Body of pancreas (tissue), 4 donors: ENCODE measurements around the gene CD52. TPM values are rescaled to one million over a fixed set of nuclear protein-coding genes. Genes with fewer than 3 reads are reported as not detected.

Experiments used
- ATAC-seq: fragments of 150-250 bp; one replicate; pipeline ENCODE4 v1.9.1; 2016
- DNase-seq, 4 donors: peaks; one replicate each; pipeline ENCODE4 v3.0.0-alpha.2; 2019
- H3K27ac ChIP-seq, 4 donors: fragments of 200-600 bp; sonication (generic); 1 replicate in 3 of 4; 2 replicates in 1 of 4; pipeline versions ENCODE4 v1.5.1 to v1.6.1; 2016 to 2019; ENCODE audit warnings: mild to moderate bottlenecking in 1 of 4, mixed read lengths in 1 of 4, moderate library complexity in 1 of 4
- H3K27me3 ChIP-seq, 2 donors: fragments of 200-600 bp; sonication (generic); one replicate each; pipeline ENCODE4 v1.6.0; 2016; ENCODE audit warnings: mild to moderate bottlenecking in 1 of 2
- H3K36me3 ChIP-seq, 2 donors: fragments of 200-600 bp; sonication (generic); replicated peaks in 1 of 2; 2 replicates each; pipeline ENCODE4 v1.5.1; 2016; ENCODE audit warnings: low read depth in 2 of 2; ENCODE audit not compliant: insufficient read depth in 1 of 2
- H3K4me1 ChIP-seq: fragments of 200-600 bp; sonication (generic); one replicate; pipeline ENCODE4 v1.6.0; 2016
- H3K4me3 ChIP-seq, 2 donors: fragments of 200-600 bp; sonication (generic); 1 replicate in 1 of 2; 2 replicates in 1 of 2; pipeline ENCODE4 v1.5.1; 2016 to 2019
- H3K9me3 ChIP-seq, 3 donors: fragments of 200-600 bp; sonication (generic); 1 replicate in 2 of 3; 2 replicates in 1 of 3; pipeline ENCODE4 v1.5.1; 2016
- POLR2A ChIP-seq, 3 donors: fragments of 450-650 bp; IDR thresholded peaks; one replicate each; pipeline ENCODE4 v1.6.1; 2016; ENCODE audit warnings: antibody characterized with exemption in 3 of 3, mild to moderate bottlenecking in 2 of 3
- WGBS, 2 donors: methylation state at CpG; one replicate each; pipeline ENCODE4 v1.1.5; 2017; 5-methylcytosine and 5-hydroxymethylcytosine counted together
- intact Hi-C: fragments of 100-400 bp; cut with DNase I; formaldehyde crosslinking; loops from one replicate; pipeline ENCODE4 v1.15.1; 2023
- total RNA-seq, 2 donors: library from RNA; depleted of rRNA; stranded (reverse); fragments of >200 nt; gene quantifications; one replicate each; pipeline ENCODE4 v1.1.0, GENCODE V29; 2016
- TF ChIP-seq, protein P1 (sequence below), 7 experiments: fragments of 450-650 bp in 4 of 7; fragments of 200-600 bp in 3 of 7; sonication (generic) in 3 of 7; IDR thresholded peaks; one replicate each; pipeline ENCODE4 v1.5.1; 2016 to 2019; ENCODE audit warnings: antibody characterized with exemption in 7 of 7

Gene CD52
- total RNA-seq, 2 donors from 2014 or later: not detected

DNA sequence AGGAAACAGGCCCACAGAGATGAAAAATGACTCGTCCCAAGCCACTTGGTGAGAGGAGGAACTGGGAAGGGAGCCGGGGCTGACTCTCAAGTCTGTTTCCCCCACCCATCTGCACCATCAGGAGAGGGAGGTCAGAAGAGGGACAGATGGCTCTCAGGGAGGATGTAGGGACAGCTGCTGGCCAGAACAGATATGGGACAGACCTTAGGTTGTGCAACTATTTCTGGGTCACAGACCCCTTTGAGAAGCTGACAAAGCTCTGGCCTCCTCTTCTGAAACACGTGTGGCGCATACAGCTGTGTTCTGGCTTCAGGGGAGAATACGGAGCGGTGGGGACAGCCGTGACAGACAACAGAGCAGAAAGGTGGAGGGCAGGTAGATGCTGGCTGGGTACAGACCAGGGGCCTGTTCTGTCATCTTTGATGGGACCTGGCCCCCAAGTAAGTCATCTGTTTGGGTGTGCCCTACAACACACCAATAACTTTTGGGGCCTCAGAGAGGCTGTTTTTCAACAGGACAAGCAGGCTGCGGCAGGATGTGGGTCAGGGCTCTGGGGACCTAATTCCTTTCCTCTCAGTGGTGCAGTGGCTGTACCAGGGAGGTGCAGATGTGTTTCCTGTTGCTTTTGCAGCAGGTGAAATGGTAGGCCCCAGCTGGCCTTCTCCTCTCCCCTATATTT lies 30.6 kb upstream of the CD52 start:
- no peaks in the 10 kb centered on the region for H3K9me3 ChIP-seq
- intact Hi-C loops: loop anchor here (5.0 kb wide), 1 partner anchor 35 kb away; no protein-coding TSS in a partner anchor
- peaks cover 16% of the 10 kb centered on the region for H3K4me1 ChIP-seq
- no peak overlapping the region for H3K4me3 ChIP-seq
- ATAC-seq (no peak), DNase-seq (peak in 1 of 4 donors; percentile 60)
- peak overlapping the region in 2 of 4 donors; percentile 12 to 17 for H3K27ac ChIP-seq
- 66 to 80% methylated on average over 8 of the region's 8 CpGs for WGBS, 2 donors
- H3K36me3 ChIP-seq: no peaks in the 10 kb centered on the region
- no peaks in the 10 kb centered on the region for H3K27me3 ChIP-seq
- TF ChIP-seq POLR2A (IDR thresholded peaks at IDR 0.05): no peak
- TF ChIP-seq, protein P1, sequence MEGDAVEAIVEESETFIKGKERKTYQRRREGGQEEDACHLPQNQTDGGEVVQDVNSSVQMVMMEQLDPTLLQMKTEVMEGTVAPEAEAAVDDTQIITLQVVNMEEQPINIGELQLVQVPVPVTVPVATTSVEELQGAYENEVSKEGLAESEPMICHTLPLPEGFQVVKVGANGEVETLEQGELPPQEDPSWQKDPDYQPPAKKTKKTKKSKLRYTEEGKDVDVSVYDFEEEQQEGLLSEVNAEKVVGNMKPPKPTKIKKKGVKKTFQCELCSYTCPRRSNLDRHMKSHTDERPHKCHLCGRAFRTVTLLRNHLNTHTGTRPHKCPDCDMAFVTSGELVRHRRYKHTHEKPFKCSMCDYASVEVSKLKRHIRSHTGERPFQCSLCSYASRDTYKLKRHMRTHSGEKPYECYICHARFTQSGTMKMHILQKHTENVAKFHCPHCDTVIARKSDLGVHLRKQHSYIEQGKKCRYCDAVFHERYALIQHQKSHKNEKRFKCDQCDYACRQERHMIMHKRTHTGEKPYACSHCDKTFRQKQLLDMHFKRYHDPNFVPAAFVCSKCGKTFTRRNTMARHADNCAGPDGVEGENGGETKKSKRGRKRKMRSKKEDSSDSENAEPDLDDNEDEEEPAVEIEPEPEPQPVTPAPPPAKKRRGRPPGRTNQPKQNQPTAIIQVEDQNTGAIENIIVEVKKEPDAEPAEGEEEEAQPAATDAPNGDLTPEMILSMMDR (IDR thresholded peaks at IDR 0.05): no peak

DNA sequence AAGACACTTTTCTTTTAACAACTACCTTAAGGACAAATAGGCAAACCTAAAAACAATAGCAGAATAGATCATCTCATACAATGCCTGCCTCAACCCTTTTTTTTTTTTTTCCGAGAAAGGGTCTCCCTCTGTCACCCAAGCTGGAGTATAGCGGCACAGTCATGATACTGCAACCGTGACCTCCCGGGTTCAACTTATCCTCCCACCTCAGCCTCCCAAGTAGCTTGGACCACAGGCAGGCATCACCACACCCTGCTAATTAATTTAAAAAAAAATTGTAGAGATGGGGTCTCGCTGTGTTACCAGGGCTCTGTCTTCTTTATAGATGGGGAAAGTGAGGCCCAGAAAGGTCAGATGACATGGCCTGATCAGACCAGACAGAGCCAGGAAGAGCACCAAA lies 29.9 kb upstream of the CD52 start:
- no peak for DNase-seq
- ATAC-seq: no peak
- intact Hi-C loops: loop anchor here (5.0 kb wide), 1 partner anchor 34 kb away; no protein-coding TSS in a partner anchor
- Histone ChIP-seq H3K27me3 (no peaks in the 10 kb centered on the region), H3K4me1 (peaks cover 15% of the 10 kb centered on the region), H3K4me3 (no peak overlapping the region), H3K9me3 (no peaks in the 10 kb centered on the region), H3K36me3 (no peaks in the 10 kb centered on the region), H3K27ac (peak overlapping the region in 2 of 4 donors; percentile 1 to 17)
- WGBS, 2 donors: 68 to 70% methylated on average over 4 to 5 of the region's 5 CpGs
- no peak for TF ChIP-seq POLR2A (IDR thresholded peaks at IDR 0.05)
- TF ChIP-seq, protein P1 (IDR thresholded peaks at IDR 0.05): no peak

DNA sequence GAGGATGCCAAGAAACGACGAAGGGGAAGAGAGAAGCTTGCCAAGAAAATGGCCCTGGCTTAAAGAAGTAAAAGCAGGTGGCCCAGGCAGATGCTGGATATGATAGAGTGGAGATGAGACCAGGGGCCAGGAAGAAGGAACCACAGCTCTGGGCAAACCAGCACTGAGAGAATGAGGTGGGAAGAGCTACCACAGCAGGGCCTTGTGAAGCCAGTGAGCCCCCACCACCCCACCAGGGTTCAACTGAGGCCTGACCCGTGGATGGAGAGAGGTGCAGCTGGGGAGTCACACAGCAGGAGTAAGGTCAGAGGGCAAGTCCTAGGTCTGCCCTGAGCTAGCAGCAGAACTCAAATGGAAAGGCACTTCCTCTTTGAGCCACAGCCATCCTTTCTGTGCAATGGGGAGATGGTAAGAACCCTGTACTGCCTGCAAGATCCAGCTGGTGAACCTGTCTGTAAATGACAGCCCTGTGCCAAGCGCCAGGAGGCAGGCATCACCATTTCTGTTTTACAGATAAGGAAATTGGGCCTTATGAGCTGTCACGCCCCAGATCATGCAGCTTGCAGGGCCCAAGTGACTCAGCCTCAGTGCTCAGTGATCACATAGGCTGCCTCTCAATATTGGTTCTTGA lies 29.3 kb upstream of the CD52 start:
- intact Hi-C loops: loop anchor here (5.0 kb wide), 1 partner anchor 34 kb away; no protein-coding TSS in a partner anchor
- no peak for ATAC-seq
- no peak for TF ChIP-seq POLR2A (IDR thresholded peaks at IDR 0.05)
- TF ChIP-seq, protein P1 (IDR thresholded peaks at IDR 0.05): no peak
- no peaks in the 10 kb centered on the region for H3K36me3 ChIP-seq
- no peaks in the 10 kb centered on the region for H3K9me3 ChIP-seq
- peaks cover 15% of the 10 kb centered on the region for H3K4me1 ChIP-seq
- no peak overlapping the region for H3K4me3 ChIP-seq
- WGBS, 2 donors: 42 to 48% methylated on average over 3 to 5 of the region's 5 CpGs
- peak overlapping the region in 1 of 4 donors; percentile 68 for H3K27ac ChIP-seq
- DNase-seq: no peak
- H3K27me3 ChIP-seq: no peaks in the 10 kb centered on the region

DNA sequence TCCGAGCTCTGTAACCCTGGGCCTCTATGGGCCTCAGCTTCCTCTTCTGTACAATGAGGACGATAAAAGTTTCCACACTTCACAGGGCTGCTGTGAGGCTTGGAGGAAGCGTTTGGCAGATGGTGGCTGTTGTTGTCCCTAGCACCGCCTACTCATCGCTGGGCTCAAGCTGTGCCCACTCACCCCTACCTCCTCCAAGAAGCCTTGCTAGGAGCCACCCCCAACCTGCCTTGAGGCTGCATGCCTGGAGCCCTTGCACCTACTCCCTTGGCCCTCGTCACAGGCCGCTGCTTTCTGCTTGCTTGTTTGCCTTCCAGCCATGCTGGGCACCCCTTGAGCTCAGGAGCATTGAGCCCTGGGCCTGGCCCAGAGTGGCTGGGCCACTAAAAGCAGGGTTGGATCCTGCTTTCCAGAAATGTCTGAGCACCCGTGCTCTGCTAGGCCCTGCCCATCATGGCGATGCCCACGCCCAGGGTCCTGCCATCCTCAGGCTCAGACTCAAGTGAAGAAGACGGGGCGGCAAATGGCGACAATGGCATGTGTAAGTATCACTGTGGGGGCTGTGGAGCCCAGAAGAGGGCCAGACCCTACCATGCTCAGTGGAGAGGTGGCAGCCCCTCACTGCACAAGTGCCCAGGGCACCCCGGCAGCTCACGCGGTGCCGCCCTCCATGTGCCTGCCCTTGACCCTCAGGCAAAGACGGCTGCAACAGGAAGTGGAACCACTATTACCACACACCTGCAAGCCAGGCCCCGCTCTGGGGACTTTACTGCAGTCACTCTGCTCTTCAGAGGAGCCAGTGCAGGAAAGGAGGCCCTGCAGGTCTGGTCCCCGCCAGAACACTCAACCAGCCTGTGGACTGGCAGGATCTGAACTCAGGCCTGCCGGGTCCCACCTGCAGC lies 28.3 kb upstream of the CD52 start:
- peak overlapping the region in 2 of 4 donors; percentile 35 to 68 for H3K27ac ChIP-seq
- peaks cover 12% of the 10 kb centered on the region for H3K4me1 ChIP-seq
- no peaks in the 10 kb centered on the region for H3K27me3 ChIP-seq
- intact Hi-C loops: loop anchor here (5.0 kb wide), 1 partner anchor 33 kb away; no protein-coding TSS in a partner anchor
- DNase-seq (peak in 1 of 4 donors; percentile 67), ATAC-seq (no peak)
- TF ChIP-seq, protein P1 (IDR thresholded peaks at IDR 0.05): no peak
- no peak overlapping the region for H3K4me3 ChIP-seq
- 73 to 88% methylated on average over 17 to 21 of the region's 21 CpGs for WGBS, 2 donors
- H3K9me3 ChIP-seq: no peaks in the 10 kb centered on the region
- no peaks in the 10 kb centered on the region for H3K36me3 ChIP-seq
